Astrocyte (in vitro differentiated cells and primary cell): Measurements from ENCODE around the gene LGR6. TPM values are rescaled to one million over a fixed set of nuclear protein-coding genes. Genes with fewer than 3 reads are reported as not detected.

Source experiments
- DNase-seq: peaks from one replicate; pipeline ENCODE4 v3.0.0-alpha.2; 2010; ENCODE audit warnings: low read depth
- FAIRE-seq: peaks from 2 replicates; lab custom pipeline; 2011; peaks lifted over from hg19 to GRCh38; lab: Jason Lieb, UNC
- H2AFZ ChIP-seq: 2 replicates; pipeline ENCODE4 v1.6.0; 2012; ENCODE audit warnings: low read depth, low read length, inconsistent platforms
- H3K27ac ChIP-seq: 2 replicates; pipeline ENCODE4 v1.5.1; 2011; ENCODE audit warnings: low read depth, low read length, inconsistent platforms
- H3K27me3 ChIP-seq: 2 replicates; pipeline ENCODE4 v1.6.0; 2011; ENCODE audit warnings: low read length, inconsistent platforms; ENCODE audit not compliant: insufficient read depth
- H3K36me3 ChIP-seq: 2 replicates; pipeline ENCODE4 v1.5.1; 2011; ENCODE audit warnings: low read length, inconsistent platforms; ENCODE audit not compliant: insufficient read depth
- H3K4me1 ChIP-seq: 2 replicates; pipeline ENCODE4 v1.5.1; 2011; ENCODE audit warnings: low read length, inconsistent platforms; ENCODE audit not compliant: insufficient read depth
- H3K4me2 ChIP-seq: 2 replicates; pipeline ENCODE4 v1.6.0; 2012; ENCODE audit warnings: low read length, inconsistent platforms
- H3K4me3 ChIP-seq: 2 replicates; pipeline ENCODE4 v1.5.1; 2011; ENCODE audit warnings: low read depth, mild to moderate bottlenecking, low read length, inconsistent platforms; ENCODE audit not compliant: insufficient read depth
- H3K79me2 ChIP-seq: 2 replicates; pipeline ENCODE4 v1.6.0; 2012; ENCODE audit warnings: mild to moderate bottlenecking, low read length, inconsistent platforms; ENCODE audit not compliant: insufficient read depth
- H3K9ac ChIP-seq: 2 replicates; pipeline ENCODE4 v1.6.0; 2012; ENCODE audit warnings: mild to moderate bottlenecking, low read length, inconsistent platforms
- H3K9me3 ChIP-seq: 2 replicates; pipeline ENCODE4 v1.5.1; 2012; ENCODE audit warnings: low read depth, mild to moderate bottlenecking, low read length, inconsistent platforms; ENCODE audit not compliant: insufficient read depth
- H4K20me1 ChIP-seq: 2 replicates; pipeline ENCODE4 v1.6.0; 2012; ENCODE audit warnings: low read length, inconsistent platforms; ENCODE audit not compliant: insufficient read depth
- H3K27ac Mint-ChIP-seq: one replicate; pipeline ENCODE4 v1.8.0; 2021; ENCODE audit warnings: mild to moderate bottlenecking, mixed read lengths; ENCODE audit not compliant: unreplicated experiment
- H3K27me3 Mint-ChIP-seq: one replicate; pipeline ENCODE4 v1.8.0; 2021; ENCODE audit warnings: low read depth, mixed read lengths; ENCODE audit not compliant: unreplicated experiment
- H3K36me3 Mint-ChIP-seq: one replicate; pipeline ENCODE4 v1.8.0; 2021; ENCODE audit warnings: low read depth, mixed read lengths; ENCODE audit not compliant: unreplicated experiment
- H3K4me1 Mint-ChIP-seq: one replicate; pipeline ENCODE4 v1.8.0; 2021; ENCODE audit warnings: low read depth, mixed read lengths; ENCODE audit not compliant: unreplicated experiment
- H3K4me3 Mint-ChIP-seq: one replicate; pipeline ENCODE4 v1.8.0; 2021; ENCODE audit warnings: mild to moderate bottlenecking, moderate library complexity, mixed read lengths; ENCODE audit not compliant: unreplicated experiment
- H3K9me3 Mint-ChIP-seq: one replicate; pipeline ENCODE4 v1.8.0; 2021; ENCODE audit warnings: mild to moderate bottlenecking, mixed read lengths; ENCODE audit not compliant: unreplicated experiment
- CTCF ChIP-seq: IDR thresholded peaks from 2 replicates; pipeline ENCODE4 v1.5.1; 2011; ENCODE audit warnings: low read depth, mild to moderate bottlenecking, inconsistent platforms, low read length, moderate library complexity; ENCODE audit not compliant: insufficient read depth
- EZH2 ChIP-seq: IDR thresholded peaks from 2 replicates; pipeline ENCODE4 v1.6.1; 2012; ENCODE audit warnings: mild to moderate bottlenecking, low read length, inconsistent platforms; ENCODE audit not compliant: insufficient read depth
- total RNA-seq: library from RNA; stranded (reverse); gene quantifications from 2 replicates; pipeline ENCODE4 v1.2.1, GENCODE V29; 2021

LGR6 gene
- total RNA-seq, 1 donor from 2014 or later: 0.27 TPM

DNA sequence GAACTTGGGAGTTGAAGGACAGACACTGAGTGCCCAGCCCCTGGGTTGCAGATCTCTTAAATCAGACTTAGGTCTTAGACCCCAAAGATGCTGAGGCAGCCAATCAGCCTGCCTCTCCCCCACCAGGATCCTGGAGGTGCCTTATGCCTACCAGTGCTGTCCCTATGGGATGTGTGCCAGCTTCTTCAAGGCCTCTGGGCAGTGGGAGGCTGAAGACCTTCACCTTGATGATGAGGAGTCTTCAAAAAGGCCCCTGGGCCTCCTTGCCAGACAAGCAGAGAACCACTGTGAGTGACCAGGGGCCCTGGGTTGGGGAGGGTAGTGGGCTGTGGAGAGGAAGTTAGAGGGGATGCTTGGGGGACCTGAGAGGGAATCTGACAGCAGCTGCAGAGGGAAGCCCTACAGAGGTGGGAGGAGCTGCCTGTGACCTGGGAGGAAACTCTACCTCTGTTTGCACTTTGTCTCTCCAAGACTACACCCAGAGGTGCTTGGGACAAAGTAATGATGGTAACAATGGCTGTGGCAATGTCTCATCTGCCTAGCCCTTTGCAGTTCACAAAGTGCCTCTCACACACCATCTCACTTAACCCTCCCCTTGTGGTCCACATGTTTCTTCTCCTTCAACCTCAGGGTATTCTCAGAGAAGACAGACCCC lies 116.6 kb downstream of the LGR6 start:
- Mint-ChIP-seq H3K9me3 (peaks cover 3% of the 10 kb centered on the region), H3K27me3 (peaks cover 30% of the 10 kb centered on the region), H3K4me1 (peaks cover 6% of the 10 kb centered on the region), H3K36me3 (no peaks in the 10 kb centered on the region), H3K27ac (no peak overlapping the region), H3K4me3 (no peak overlapping the region)
- DNase-seq (no peak), FAIRE-seq (no peak)
- H3K79me2 ChIP-seq: no peaks in the 10 kb centered on the region
- no peak for TF ChIP-seq CTCF
- TF ChIP-seq EZH2: no peak
- no peaks in the 10 kb centered on the region for H3K36me3 ChIP-seq
- no peak overlapping the region for H2AFZ ChIP-seq
- H3K27me3 ChIP-seq: peaks cover 5% of the 10 kb centered on the region
- H4K20me1 ChIP-seq: no peaks in the 10 kb centered on the region
- H3K4me1 ChIP-seq: peaks cover 5% of the 10 kb centered on the region
- H3K4me3 ChIP-seq: no peak overlapping the region
- no peak overlapping the region for H3K27ac ChIP-seq
- H3K4me2 ChIP-seq: no peak overlapping the region
- no peak overlapping the region for H3K9ac ChIP-seq
- H3K9me3 ChIP-seq: no peaks in the 10 kb centered on the region

GRCh38 chr1:202310746-202311145 lies 117.1 kb downstream of the LGR6 start:
- Mint-ChIP-seq H3K27ac (no peak overlapping the region), H3K36me3 (no peaks in the 10 kb centered on the region), H3K9me3 (peaks cover 3% of the 10 kb centered on the region), H3K27me3 (peaks cover 26% of the 10 kb centered on the region), H3K4me3 (no peak overlapping the region), H3K4me1 (peaks cover 6% of the 10 kb centered on the region)
- no peak overlapping the region for H3K4me2 ChIP-seq
- no peaks in the 10 kb centered on the region for H4K20me1 ChIP-seq
- TF ChIP-seq CTCF: no peak
- TF ChIP-seq EZH2: no peak
- peaks cover 5% of the 10 kb centered on the region for H3K4me1 ChIP-seq
- no peak overlapping the region for H3K4me3 ChIP-seq
- H3K9me3 ChIP-seq: no peaks in the 10 kb centered on the region
- H3K27me3 ChIP-seq: peaks cover 5% of the 10 kb centered on the region
- H3K9ac ChIP-seq: no peak overlapping the region
- no peaks in the 10 kb centered on the region for H3K79me2 ChIP-seq
- DNase-seq (no peak), FAIRE-seq (no peak)
- H2AFZ ChIP-seq: no peak overlapping the region
- no peak overlapping the region for H3K27ac ChIP-seq
- H3K36me3 ChIP-seq: no peaks in the 10 kb centered on the region
